Erythroblast (primary cell): Measurements from ENCODE around the gene CSTF3.

Source experiments
- GATA1 ChIP-seq: IDR thresholded peaks from 2 replicates; pipeline ENCODE4 v1.6.1; 2011; ENCODE audit warnings: low read depth, mild to moderate bottlenecking, control low read depth, low read length, moderate library complexity
- POLR2A ChIP-seq: IDR thresholded peaks from 2 replicates; pipeline ENCODE4 v1.6.1; 2011; ENCODE audit warnings: mild to moderate bottlenecking, low read length

- no peak for TF ChIP-seq POLR2A
- TF ChIP-seq GATA1: no peak
These were observed 120.3 kb downstream of the CSTF3 start for GRCh38 chr11:33040862-33041453.
